GM12878 (cell line): ENCODE results near the gene FAM53B. TPM values are rescaled to one million over a fixed set of nuclear protein-coding genes. Genes with fewer than 3 reads are reported as not detected.

Experiments
- ATAC-seq: fragments of 200-7000 bp; cut with Tn5 transposase; 3 replicates; pipeline ENCODE4 v1.9.1; 2020; ENCODE audit warnings: mild to moderate bottlenecking, moderate library complexity
- BruUV-seq: library from RNA; stranded (reverse); fragments of 400-500 nt; replicated peaks from 2 replicates; lab custom pipeline; 2021; lab: Mats Ljungman, UMichigan
- CTCF ChIA-PET: fragments of 300-600 bp; sonication (Branson Sonifier 250); formaldehyde crosslinking; extraction: SDS; loops from one replicate; lab custom pipeline; 2021; ENCODE audit warnings: inconsistent platforms; lab: Yijun Ruan, JAX
- POLR2A ChIA-PET: fragments of 350-600 bp; formaldehyde crosslinking; extraction: SDS; loops from one replicate; lab custom pipeline; 2021; ENCODE audit warnings: inconsistent platforms; lab: Charles Lee
- RAD21 ChIA-PET: fragments of 300-600 bp; sonication (Branson Sonifier 250); formaldehyde crosslinking; loops from one replicate; lab custom pipeline; 2023; ENCODE audit warnings: antibody characterized with exemption; ENCODE audit not compliant: unreplicated experiment; lab: Charles Lee
- SMC1A ChIA-PET: fragments of 300-600 bp; sonication (Branson Sonifier 250); formaldehyde crosslinking; loops from one replicate; lab custom pipeline; 2023; ENCODE audit not compliant: unreplicated experiment, uncharacterized antibody; lab: Charles Lee
- DNase-seq: peaks from one replicate; pipeline ENCODE4 v3.0.0-alpha.2; 2011; ENCODE audit warnings: low read depth, low spot score
- FAIRE-seq: peaks from 3 replicates; lab custom pipeline; 2011; peaks lifted over from hg19 to GRCh38; lab: Jason Lieb, UNC
- H2AFZ ChIP-seq: 2 replicates; pipeline ENCODE4 v1.6.0; 2011; ENCODE audit warnings: low read depth, low read length, control low read depth; ENCODE audit not compliant: control insufficient read depth
- H3K27ac ChIP-seq: 2 replicates; pipeline ENCODE4 v1.5.1; 2011; ENCODE audit warnings: control low read depth; ENCODE audit not compliant: control insufficient read depth, insufficient read depth
- H3K27me3 ChIP-seq, 2 experiments: replicated peaks in 1 of 2; 2 replicates each; pipeline versions ENCODE4 v1.6.0 to v1.6.1; 2011; ENCODE audit warnings: low read length in 1 of 2; ENCODE audit not compliant: control insufficient read depth in 2 of 2, insufficient read depth in 2 of 2
- H3K36me3 ChIP-seq, 2 experiments: 2 replicates each; pipeline ENCODE4 v1.5.1; 2011; ENCODE audit warnings: low read length in 1 of 2; ENCODE audit not compliant: control insufficient read depth in 2 of 2, insufficient read depth in 2 of 2
- H3K4me1 ChIP-seq: 2 replicates; pipeline ENCODE4 v1.6.1; 2011; ENCODE audit warnings: mild to moderate bottlenecking, low read length, moderate library complexity, mixed read lengths; ENCODE audit not compliant: control insufficient read depth, insufficient read depth
- H3K4me2 ChIP-seq: 2 replicates; pipeline ENCODE4 v1.6.0; 2011; ENCODE audit warnings: control low read depth; ENCODE audit not compliant: control insufficient read depth, insufficient read depth
- H3K4me3 ChIP-seq: fragments of 200-600 bp; sonication (generic); 2 replicates; pipeline ENCODE4 v1.5.1; 2016
- H3K79me2 ChIP-seq: 2 replicates; pipeline ENCODE4 v1.6.0; 2011; ENCODE audit warnings: low read length; ENCODE audit not compliant: control insufficient read depth, insufficient read depth
- H3K9ac ChIP-seq: 2 replicates; pipeline ENCODE4 v1.8.0; 2011; ENCODE audit warnings: low read length, control low read depth, mixed read lengths; ENCODE audit not compliant: control insufficient read depth, insufficient read depth
- H3K9me3 ChIP-seq: replicated peaks from 3 replicates; pipeline ENCODE4 v1.5.1; 2011; ENCODE audit warnings: mild to moderate bottlenecking, low read length; ENCODE audit not compliant: control insufficient read depth, insufficient read depth
- H4K20me1 ChIP-seq: 2 replicates; pipeline ENCODE4 v1.6.0; 2011; ENCODE audit not compliant: control insufficient read depth, insufficient read depth
- CBX3 ChIP-seq: fragments of 200-600 bp; sonication (generic); IDR thresholded peaks from 2 replicates; pipeline ENCODE4 v1.6.1; 2016; ENCODE audit warnings: low read depth, borderline replicate concordance
- ELK1 ChIP-seq: IDR thresholded peaks from 2 replicates; pipeline ENCODE4 v1.6.1; 2012; ENCODE audit warnings: low read depth, low read length, improper control_type of control experiment
- HSF1 ChIP-seq: fragments of 150-350 bp; IDR thresholded peaks from 2 replicates; pipeline ENCODE4 v1.6.1; 2014; ENCODE audit warnings: mild to moderate bottlenecking, low read depth, low read length
- RELA ChIP-seq: fragments of 450-650 bp; IDR thresholded peaks from 2 replicates; pipeline ENCODE4 v1.8.0; 2014; ENCODE audit warnings: borderline replicate concordance; ENCODE audit not compliant: partially characterized antibody
- ZBTB4 ChIP-seq: fragments of 450-650 bp; formaldehyde crosslinking; IDR thresholded peaks from 2 replicates; pipeline ENCODE4 v1.4.0; 2022; ENCODE audit warnings: mild to moderate bottlenecking, moderate library complexity
- WGBS: methylation state at CpG from one replicate; pipeline ENCODE4 v1.1.6; 2016; ENCODE audit warnings: low lambda C conversion rate; ENCODE audit not compliant: insufficient replicate concordance, insufficient coverage; ENCODE audit errors: missing lambda C conversion rate; 5-methylcytosine and 5-hydroxymethylcytosine counted together
- in situ Hi-C: fragments of 300-500 bp; cut with MboI; formaldehyde crosslinking; loops from 9 replicates; pipeline ENCODE4 v1.14.3; 2018; ENCODE audit warnings: mixed read lengths
- intact Hi-C: fragments of 100-400 bp; cut with micrococcal nuclease; formaldehyde crosslinking; loops from one replicate; pipeline ENCODE4 v1.14.2; 2022; ENCODE audit not compliant: unreplicated experiment
- polyA plus RNA-seq, 11 experiments: library from polyadenylated mRNA; depleted of rRNA in 4 of 11; unstranded in 6 of 11; stranded (reverse) in 5 of 11; fragments of >200 nt; fragmentation: Nextera tagmentation in 4 of 11; fragmentation: Illumina TruSeq in 1 of 11; extraction: Ambion mirVana in 4 of 11; extraction: Trizol in 1 of 11; gene quantifications; 1 replicate in 1 of 11; 2 replicates in 10 of 11; pipeline versions ENCODE4 v1.2.1 to v1.2.3, GENCODE V29; 2011 to 2016; ENCODE audit warnings: inconsistent platforms in 2 of 11, missing spikeins in 2 of 11, low read depth in 1 of 11
- total RNA-seq, 4 experiments: library from RNA; depleted of rRNA in 3 of 4; stranded (reverse); fragments of >200 nt in 3 of 4; fragmentation: Illumina TruSeq in 1 of 4; extraction: Trizol in 1 of 4; gene quantifications; 2 replicates each; pipeline versions ENCODE4 v1.2.1 to v1.2.3, GENCODE V29; 2013 to 2021

Gene FAM53B
- total and polyA plus RNA-seq, 10 of the 15 experiments (the other 5 are each of a cell fraction or from before 2014, with no cell fraction given), result 0.05 to 26.3 (median 8.1) TPM

- TF ChIP-seq ELK1, result no peak
- no peak for TF ChIP-seq RELA
- TF ChIP-seq ZBTB4 (CRISPR knock-in tag), result no peak
- TF ChIP-seq, all 136 proteins: peak for 0
Measured at GRCh38 chr10:124598196-124598595, 146.0 kb downstream of the FAM53B start (continued).

- DNase-seq, result no peak
- H3K4me3 ChIP-seq, result no peak overlapping the region
- CTCF ChIA-PET, result no interaction called here
- H3K79me2 ChIP-seq, result no peaks in the 10 kb centered on the region
- POLR2A ChIA-PET, result no interaction called here
- RAD21 ChIA-PET, result no interaction called here
- H3K4me1 ChIP-seq, result peaks cover 7% of the 10 kb centered on the region
- FAIRE-seq, result no peak
- no peak overlapping the region for H2AFZ ChIP-seq
- H3K9ac ChIP-seq, result no peak overlapping the region
- no peaks in the 10 kb centered on the region for H3K9me3 ChIP-seq
- SMC1A ChIA-PET, result no interaction called here
- no peaks in the 10 kb centered on the region for H4K20me1 ChIP-seq
- BruUV-seq, result no TSS peak
- H3K27me3 ChIP-seq, result no peaks in the 10 kb centered on the region
- no peak overlapping the region for H3K4me2 ChIP-seq
- no peak for ATAC-seq
- TF ChIP-seq CBX3, result no peak
- no peak for TF ChIP-seq HSF1
- in situ Hi-C loops (no loop called here), intact Hi-C loops (no loop called here)
- no peaks in the 10 kb centered on the region for H3K36me3 ChIP-seq
- H3K27ac ChIP-seq, result no peak overlapping the region
- 85% methylated on average over 10 of the region's 10 CpGs for WGBS
Measured at GRCh38 chr10:124597846-124598165, 146.4 kb downstream of the FAM53B start.
